Measurements from ENCODE around the gene KLRK1. TPM values are rescaled to one million over a fixed set of nuclear protein-coding genes. Genes with fewer than 3 reads are reported as not detected.
"Not testable (repeated sequence)": the region's sequence is repeated elsewhere in the genome, so short reads cannot be mapped to it uniquely, and the experiment has no call there.

KLRK1 gene
- total and polyA plus RNA-seq, 4 experiments from 2014 or later: 1.3 to 1.9 (median 1.4) TPM

- peaks cover 0 to 3% (median 0%) of the 10 kb centered on the region in 4 donors for H3K4me1 Mint-ChIP-seq
- Histone ChIP-seq H3K4me3 (ENCODE audit: low read length in 2 of 2) (no peak overlapping the region), H3K27me3 (ENCODE audit: insufficient read depth, low read length) (no peaks in the 10 kb centered on the region), H3K4me1 (ENCODE audit: insufficient read depth, low read length) (no peaks in the 10 kb centered on the region), H3K9me3 (ENCODE audit: control insufficient read depth in 1 of 2, low read length in 2 of 2) (no peaks in the 10 kb centered on the region), H3K36me3 (ENCODE audit: insufficient read depth, low read length) (no peaks in the 10 kb centered on the region), H3K27ac (ENCODE audit: low read depth, low read length) (no peak overlapping the region)
- ChIA-PET POLR2A (ENCODE audit: partially characterized antibody) (no interaction called here), CTCF (ENCODE audit: partially characterized antibody) (no interaction called here)
- intact Hi-C loops (cut with micrococcal nuclease): no loop called here
- H3K27ac Mint-ChIP-seq: peak overlapping the region in 1 of 7 donors; percentile 0
- no peaks in the 10 kb centered on the region for H3K36me3 Mint-ChIP-seq
- peaks cover 2 to 3% of the 10 kb centered on the region in 2 donors for H3K27me3 Mint-ChIP-seq
- DNase-seq: no peak
- no peak overlapping the region for H3K4me3 Mint-ChIP-seq
- peaks cover 0 to 2% (median 0%) of the 10 kb centered on the region in 8 donors for H3K9me3 Mint-ChIP-seq
Observed at GRCh38 chr12:10341892-10342509, 47.8 kb downstream of the KLRK1 start.

DNA sequence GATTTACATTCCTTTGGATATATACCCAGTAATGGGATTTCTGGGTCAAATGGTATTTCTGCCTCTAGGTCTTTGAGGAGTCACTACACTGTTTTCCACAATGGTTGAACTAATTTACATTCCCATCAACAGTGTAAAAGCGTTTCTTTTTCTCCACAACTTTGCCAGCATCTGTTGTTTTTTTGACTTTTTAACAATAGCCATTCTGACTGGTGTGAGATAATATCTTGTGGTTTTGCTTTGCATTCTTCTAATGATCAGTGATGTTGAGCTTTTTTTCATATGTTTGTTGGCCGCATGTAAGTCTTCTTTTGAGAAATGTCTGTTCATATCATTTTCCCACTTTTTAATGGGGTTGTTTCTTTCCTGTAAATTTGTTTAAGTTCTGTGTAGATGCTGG is 48.9 kb downstream of the KLRK1 start:
- intact Hi-C loops (cut with micrococcal nuclease); POLR2A ChIA-PET (ENCODE audit: partially characterized antibody); H3K36me3 Mint-ChIP-seq: not testable (repeated sequence)

DNA sequence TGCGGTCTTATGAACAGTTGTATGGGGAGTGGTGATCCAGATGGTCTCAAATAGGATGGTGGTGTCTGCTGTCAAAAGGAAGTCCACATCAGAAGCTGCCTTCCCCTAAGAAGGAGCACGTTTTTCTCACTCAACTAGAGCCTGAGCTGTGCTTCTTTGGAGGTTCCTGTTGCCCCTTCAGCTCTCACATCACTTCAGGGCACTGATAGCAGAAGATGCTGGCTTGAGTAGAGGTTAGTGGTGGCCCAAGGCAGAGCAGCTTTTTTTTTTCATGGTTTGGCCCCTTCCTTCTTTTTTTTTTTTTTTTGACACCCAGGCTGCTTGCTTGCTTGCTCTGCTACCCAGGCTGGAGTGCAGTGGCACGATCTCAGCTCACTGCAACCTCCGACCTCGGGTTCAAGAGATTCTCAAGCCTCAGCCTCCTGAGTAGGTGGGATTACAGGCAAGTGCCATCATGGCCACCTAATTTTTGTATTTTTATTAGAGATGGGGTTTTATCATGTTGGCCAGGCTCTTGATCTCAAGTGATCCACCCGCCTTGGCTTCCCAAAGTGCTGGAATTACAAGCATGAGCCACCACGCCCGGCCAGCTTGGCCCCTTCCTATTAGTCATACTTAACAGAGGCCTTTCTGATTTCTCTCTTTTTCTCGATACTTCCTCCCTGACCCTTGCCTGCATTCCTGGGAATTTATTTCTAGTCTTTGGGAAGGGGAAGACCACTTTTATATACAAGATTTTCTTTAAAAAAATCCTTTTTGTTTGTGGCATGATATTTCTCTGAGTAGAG is 50.6 kb downstream of the KLRK1 start:
- Histone ChIP-seq H3K4me1 (ENCODE audit: insufficient read depth, low read length) (no peaks in the 10 kb centered on the region), H3K4me3 (ENCODE audit: low read length in 2 of 2) (no peak overlapping the region), H3K27ac (ENCODE audit: low read depth, low read length) (no peak overlapping the region), H3K27me3 (ENCODE audit: insufficient read depth, low read length) (no peaks in the 10 kb centered on the region), H3K36me3 (ENCODE audit: insufficient read depth, low read length) (no peaks in the 10 kb centered on the region), H3K9me3 (ENCODE audit: control insufficient read depth in 1 of 2, low read length in 2 of 2) (no peaks in the 10 kb centered on the region)
- Mint-ChIP-seq H3K27me3 (peaks cover 2 to 3% of the 10 kb centered on the region in 2 donors), H3K4me1 (peaks cover 0 to 3% (median 0%) of the 10 kb centered on the region in 4 donors), H3K9me3 (peaks cover 0 to 2% (median 0%) of the 10 kb centered on the region in 8 donors), H3K4me3 (no peak overlapping the region), H3K27ac (no peak overlapping the region), H3K36me3 (no peaks in the 10 kb centered on the region)
- CTCF ChIA-PET (ENCODE audit: partially characterized antibody): no interaction called here
- POLR2A ChIA-PET (ENCODE audit: partially characterized antibody): no interaction called here
- DNase-seq: no peak
- intact Hi-C loops (cut with micrococcal nuclease): no loop called here

More for the DNA sequence above, 48.9 kb downstream of the KLRK1 start:
- H3K27me3 ChIP-seq (ENCODE audit: insufficient read depth, low read length); DNase-seq; H3K27me3 Mint-ChIP-seq; H3K9me3 ChIP-seq (ENCODE audit: control insufficient read depth in 1 of 2, low read length in 2 of 2); H3K4me1 Mint-ChIP-seq; H3K9me3 Mint-ChIP-seq; H3K27ac ChIP-seq (ENCODE audit: low read depth, low read length); CTCF ChIA-PET (ENCODE audit: partially characterized antibody); H3K36me3 ChIP-seq (ENCODE audit: insufficient read depth, low read length); H3K27ac Mint-ChIP-seq; H3K4me3 Mint-ChIP-seq; H3K4me1 ChIP-seq (ENCODE audit: insufficient read depth, low read length); H3K4me3 ChIP-seq (ENCODE audit: low read length in 2 of 2): not testable (repeated sequence)

DNA sequence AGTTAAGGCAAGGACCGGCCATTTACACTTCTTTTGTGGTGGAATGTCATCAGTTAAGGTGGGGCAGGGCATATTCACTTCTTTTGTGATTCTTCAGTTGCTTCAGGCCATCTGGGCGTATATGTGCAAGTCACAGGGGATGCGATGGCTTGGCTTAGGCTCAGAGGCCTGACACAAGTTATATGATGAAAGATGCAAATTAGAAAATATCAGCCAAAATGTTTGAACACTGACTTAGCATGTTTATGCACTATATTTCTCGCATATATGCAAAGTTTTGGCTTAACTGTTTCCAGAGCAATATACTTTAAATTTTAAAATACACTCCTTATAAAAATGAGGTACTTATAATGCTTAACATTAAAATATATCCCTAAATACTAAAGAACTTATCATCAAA is 51.4 kb downstream of the KLRK1 start:
- H3K27ac Mint-ChIP-seq; intact Hi-C loops (cut with micrococcal nuclease); H3K36me3 Mint-ChIP-seq; POLR2A ChIA-PET (ENCODE audit: partially characterized antibody); H3K4me1 Mint-ChIP-seq; H3K4me3 ChIP-seq (ENCODE audit: low read length in 2 of 2); CTCF ChIA-PET (ENCODE audit: partially characterized antibody); H3K27me3 ChIP-seq (ENCODE audit: insufficient read depth, low read length); H3K27ac ChIP-seq (ENCODE audit: low read depth, low read length); H3K4me3 Mint-ChIP-seq; H3K36me3 ChIP-seq (ENCODE audit: insufficient read depth, low read length); H3K9me3 ChIP-seq (ENCODE audit: control insufficient read depth in 1 of 2, low read length in 2 of 2); H3K9me3 Mint-ChIP-seq; H3K27me3 Mint-ChIP-seq; DNase-seq; H3K4me1 ChIP-seq (ENCODE audit: insufficient read depth, low read length): not testable (repeated sequence)

DNA sequence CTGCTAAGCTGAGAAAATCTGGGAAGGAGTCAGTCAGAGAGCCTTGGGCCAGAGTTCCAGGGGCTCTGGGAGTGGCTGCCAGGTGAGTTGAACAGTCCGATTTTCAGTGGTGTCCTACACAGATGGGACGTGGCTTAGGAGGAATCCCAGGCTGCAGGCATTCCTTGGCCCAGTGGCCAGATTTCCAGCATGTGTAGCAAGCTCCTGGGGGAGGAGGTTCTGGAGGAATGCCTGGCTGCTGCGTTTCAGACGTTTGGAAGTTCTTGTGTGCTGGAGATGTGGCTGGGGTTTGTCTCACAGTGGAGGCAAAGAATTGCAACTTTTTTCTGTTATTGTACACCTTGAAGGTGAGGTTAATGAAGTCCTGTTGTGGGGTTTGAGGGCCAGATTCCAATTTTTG is 53.6 kb downstream of the KLRK1 start:
- H3K4me1 Mint-ChIP-seq; DNase-seq; POLR2A ChIA-PET (ENCODE audit: partially characterized antibody); H3K36me3 ChIP-seq (ENCODE audit: insufficient read depth, low read length); H3K4me3 ChIP-seq (ENCODE audit: low read length in 2 of 2); H3K9me3 ChIP-seq (ENCODE audit: control insufficient read depth in 1 of 2, low read length in 2 of 2); intact Hi-C loops (cut with micrococcal nuclease); H3K27me3 Mint-ChIP-seq; H3K27me3 ChIP-seq (ENCODE audit: insufficient read depth, low read length); H3K4me3 Mint-ChIP-seq; H3K27ac Mint-ChIP-seq; CTCF ChIA-PET (ENCODE audit: partially characterized antibody); H3K36me3 Mint-ChIP-seq; H3K27ac ChIP-seq (ENCODE audit: low read depth, low read length); H3K9me3 Mint-ChIP-seq; H3K4me1 ChIP-seq (ENCODE audit: insufficient read depth, low read length): not testable (repeated sequence)

DNA sequence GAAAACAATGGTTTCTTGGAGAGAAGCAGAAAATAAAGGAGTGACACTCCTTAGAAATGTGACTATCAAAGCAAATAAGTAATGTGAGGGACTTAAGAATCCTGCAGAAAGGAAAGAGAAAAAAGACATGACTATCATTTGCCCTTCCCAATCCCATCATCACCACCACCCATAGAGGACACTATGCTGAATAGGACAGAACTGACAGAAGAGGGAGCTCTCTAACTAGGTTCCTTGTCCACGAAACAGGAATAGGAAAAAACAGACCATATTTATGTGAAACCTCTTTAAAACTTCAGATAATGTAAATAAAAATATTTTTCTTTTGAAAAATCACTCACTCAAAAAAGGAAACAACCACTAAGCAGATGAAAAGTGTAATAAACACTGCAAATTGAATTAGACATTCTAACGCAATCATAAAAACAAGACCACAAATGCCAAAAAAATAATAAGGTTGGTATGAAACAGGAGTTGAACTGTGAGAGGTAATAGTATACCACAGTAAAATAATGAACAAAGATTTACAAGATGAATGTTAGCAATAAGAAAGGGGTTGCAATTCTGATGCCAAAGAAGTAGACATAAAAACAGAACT is 58.1 kb downstream of the KLRK1 start:
- Histone ChIP-seq H3K27me3 (ENCODE audit: insufficient read depth, low read length) (no peaks in the 10 kb centered on the region), H3K4me3 (ENCODE audit: low read length in 2 of 2) (no peak overlapping the region), H3K27ac (ENCODE audit: low read depth, low read length) (no peak overlapping the region), H3K36me3 (ENCODE audit: insufficient read depth, low read length) (no peaks in the 10 kb centered on the region), H3K9me3 (ENCODE audit: control insufficient read depth in 1 of 2, low read length in 2 of 2) (no peaks in the 10 kb centered on the region), H3K4me1 (ENCODE audit: insufficient read depth, low read length) (no peaks in the 10 kb centered on the region)
- Mint-ChIP-seq H3K27ac (no peak overlapping the region), H3K27me3 (peaks cover 0 to 4% of the 10 kb centered on the region in 2 donors), H3K4me3 (no peak overlapping the region), H3K4me1 (no peaks in the 10 kb centered on the region), H3K36me3 (no peaks in the 10 kb centered on the region), H3K9me3 (peaks cover 0 to 4% (median 0%) of the 10 kb centered on the region in 8 donors)
- DNase-seq: peak in 4 of 5 donors; percentile 14 to 20 (median 18)
- intact Hi-C loops (cut with micrococcal nuclease): loop anchor here (1.0 to 5.0 kb wide), 4 partner anchors 94 to 1156 kb away; partner anchors contain the start of gene STYK1
- CTCF ChIA-PET (ENCODE audit: partially characterized antibody): interaction anchor here (0.9 to 2.5 kb wide), 4 partner anchors 226 to 232 kb away, joined by 3 to 8 read pairs (median 6); no protein-coding TSS in a partner anchor
- POLR2A ChIA-PET (ENCODE audit: partially characterized antibody): no interaction called here

- H3K4me3 ChIP-seq (ENCODE audit: low read length in 2 of 2); H3K36me3 ChIP-seq (ENCODE audit: insufficient read depth, low read length); H3K4me1 Mint-ChIP-seq; H3K27me3 Mint-ChIP-seq; H3K9me3 Mint-ChIP-seq; CTCF ChIA-PET (ENCODE audit: partially characterized antibody); H3K27ac Mint-ChIP-seq; intact Hi-C loops (cut with micrococcal nuclease); H3K4me1 ChIP-seq (ENCODE audit: insufficient read depth, low read length); H3K36me3 Mint-ChIP-seq; H3K27me3 ChIP-seq (ENCODE audit: insufficient read depth, low read length); H3K27ac ChIP-seq (ENCODE audit: low read depth, low read length); POLR2A ChIA-PET (ENCODE audit: partially characterized antibody); H3K9me3 ChIP-seq (ENCODE audit: control insufficient read depth in 1 of 2, low read length in 2 of 2); H3K4me3 Mint-ChIP-seq: not testable (repeated sequence)
- DNase-seq: peak in 1 of 5 donors; percentile 35
Observed at GRCh38 chr12:10328691-10329090, 61.1 kb downstream of the KLRK1 start.

Measured in CD4-positive, alpha-beta memory T cell (primary cell).